Right renal cortex interstitium (tissue), 3 donors: ENCODE results near the gene PRKCH. TPM values are rescaled to one million over a fixed set of nuclear protein-coding genes. Genes with fewer than 3 reads are reported as not detected.

Experiments
- DNase-seq, 3 donors: peaks; one replicate each; pipeline ENCODE4 v3.0.0-alpha.2; 2013; ENCODE audit warnings: low read depth in 3 of 3, low spot score in 2 of 3
- polyA plus RNA-seq, 3 donors: library from polyadenylated mRNA; unstranded; fragments of 120-200 nt; gene quantifications; one replicate each; pipeline ENCODE4 v1.2.1, GENCODE V29; 2013; ENCODE audit not compliant: insufficient read length in 3 of 3

PRKCH gene
- polyA plus RNA-seq, 3 donors = 17.5 to 20.1 (median 18.1) TPM

GRCh38 chr14:61559641-61560201 lies 238.3 kb downstream of the PRKCH start:
- DNase-seq = no peak

GRCh38 chr14:61560323-61560722 lies 238.9 kb downstream of the PRKCH start:
- no peak for DNase-seq

- DNase-seq = no peak
These were observed 239.7 kb downstream of the PRKCH start for GRCh38 chr14:61561104-61561503.

- peak; percentile 72 to 84 (median 81) for DNase-seq
These were observed 240.4 kb downstream of the PRKCH start for GRCh38 chr14:61561657-61562276.

GRCh38 chr14:61562321-61563161 lies 241.2 kb downstream of the PRKCH start:
- DNase-seq = no peak

GRCh38 chr14:61563162-61563511 lies 241.8 kb downstream of the PRKCH start:
- no peak for DNase-seq

GRCh38 chr14:61563880-61564617 lies 242.7 kb downstream of the PRKCH start:
- no peak for DNase-seq

GRCh38 chr14:61564618-61565091 lies 243.3 kb downstream of the PRKCH start:
- no peak for DNase-seq

GRCh38 chr14:61565181-61565580 lies 243.8 kb downstream of the PRKCH start:
- DNase-seq = no peak

GRCh38 chr14:61565836-61566536 lies 244.6 kb downstream of the PRKCH start:
- DNase-seq = no peak

GRCh38 chr14:61566537-61567225 lies 245.3 kb downstream of the PRKCH start:
- no peak for DNase-seq

GRCh38 chr14:61567838-61568571 lies 246.6 kb downstream of the PRKCH start:
- no peak for DNase-seq

GRCh38 chr14:61568572-61569011 lies 247.2 kb downstream of the PRKCH start:
- DNase-seq = no peak

GRCh38 chr14:61569308-61569707 lies 247.9 kb downstream of the PRKCH start:
- DNase-seq = no peak

GRCh38 chr14:61569812-61570548 lies 248.6 kb downstream of the PRKCH start:
- no peak for DNase-seq

- no peak for DNase-seq
These were observed 249.3 kb downstream of the PRKCH start for GRCh38 chr14:61570549-61571290.

- DNase-seq = no peak
These were observed 250.5 kb downstream of the PRKCH start for GRCh38 chr14:61571917-61572316.

- DNase-seq = no peak
These were observed 251.9 kb downstream of the PRKCH start for GRCh38 chr14:61573321-61573720.
